ENCODE data around the gene TTLL9.
"Not testable (repeated sequence)": the region's sequence is repeated elsewhere in the genome, so short reads cannot be mapped to it uniquely, and the experiment has no call there.

Gene TTLL9

DNA sequence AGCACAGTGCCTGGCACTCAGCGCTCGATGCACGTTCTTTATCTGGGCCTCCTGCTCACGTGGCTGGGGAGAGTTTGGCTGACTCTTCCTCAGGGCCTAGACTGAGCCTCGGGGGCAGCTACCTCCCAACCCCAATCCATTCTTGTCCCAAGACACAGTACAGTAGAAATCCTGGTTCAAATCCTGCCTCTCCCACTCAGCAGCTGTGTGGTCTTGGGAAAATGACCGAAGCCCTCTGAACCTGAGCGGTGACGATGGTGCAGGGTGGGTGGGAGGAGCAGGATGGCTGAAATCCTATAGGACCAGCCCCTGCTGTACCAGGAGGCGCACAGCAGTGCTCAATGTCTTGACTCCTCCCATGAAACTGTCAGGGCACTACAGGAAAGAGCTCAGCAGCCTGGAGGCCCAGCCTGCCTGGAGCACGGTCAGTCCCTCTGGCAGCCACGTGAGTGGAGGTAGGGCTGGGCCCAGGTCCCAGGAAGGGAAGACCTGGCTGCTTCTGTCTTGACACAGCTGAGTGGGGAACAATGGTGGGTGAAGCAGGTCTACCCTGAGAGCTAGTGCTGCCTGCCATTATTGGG lies 49.9 kb downstream of the TTLL9 start:
- DNase-seq, result no peak

DNA sequence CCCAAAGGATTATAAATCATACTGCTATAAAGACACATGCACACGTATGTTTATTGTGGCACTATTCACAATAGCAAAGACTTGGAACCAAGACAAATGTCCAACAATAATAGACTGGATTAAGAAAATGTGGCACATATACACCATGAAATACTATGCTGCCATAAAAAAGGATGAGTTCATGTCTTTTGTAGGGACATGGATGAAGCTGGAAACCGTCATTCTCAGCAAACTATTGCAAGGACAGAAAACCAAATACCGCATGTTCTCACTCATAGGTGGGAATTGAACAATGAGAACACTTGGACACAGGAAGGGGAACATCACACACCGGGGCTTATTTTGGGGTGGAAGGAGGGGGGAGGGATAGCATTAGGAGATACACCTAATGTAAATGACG lies 51.0 kb downstream of the TTLL9 start:
- not testable (repeated sequence) for DNase-seq

DNA sequence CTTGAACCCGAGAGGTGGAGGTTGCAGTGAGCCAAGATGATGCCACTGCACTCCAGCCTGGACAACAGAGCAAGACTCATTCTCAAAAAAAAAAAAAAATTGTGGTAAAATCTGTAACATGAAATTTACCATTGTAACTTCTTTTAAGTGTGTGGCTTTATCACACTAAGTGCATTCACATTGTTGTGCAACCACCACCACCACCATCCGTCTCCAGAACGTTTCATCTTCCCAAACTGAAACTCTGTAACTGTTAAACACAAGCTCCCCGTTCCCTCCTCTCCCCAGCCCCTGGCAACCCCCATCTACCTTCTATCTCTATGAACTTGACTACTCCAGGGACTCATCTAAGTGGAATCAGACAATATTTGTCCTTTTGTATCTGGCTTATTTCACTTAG lies 51.7 kb downstream of the TTLL9 start:
- DNase-seq, result no peak

DNA sequence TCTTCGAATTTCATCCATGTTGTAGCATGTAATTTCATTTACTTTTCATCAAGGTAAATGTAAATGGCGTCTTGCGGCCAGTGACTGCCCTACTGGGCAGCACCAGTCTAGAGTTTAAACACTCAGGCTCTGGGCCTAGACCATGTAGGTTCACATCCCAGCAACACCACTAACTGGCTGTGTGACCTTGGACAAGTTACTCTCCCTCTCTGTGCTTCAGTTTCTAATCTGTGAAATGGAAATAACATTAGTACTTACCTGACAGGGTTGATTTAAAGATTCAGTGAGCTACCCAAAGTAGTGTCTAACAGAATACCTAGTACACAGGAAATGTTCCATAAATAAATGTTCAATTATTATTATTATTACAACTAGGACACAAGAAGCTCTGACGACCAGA lies 52.2 kb downstream of the TTLL9 start:
- DNase-seq, result no peak

DNA sequence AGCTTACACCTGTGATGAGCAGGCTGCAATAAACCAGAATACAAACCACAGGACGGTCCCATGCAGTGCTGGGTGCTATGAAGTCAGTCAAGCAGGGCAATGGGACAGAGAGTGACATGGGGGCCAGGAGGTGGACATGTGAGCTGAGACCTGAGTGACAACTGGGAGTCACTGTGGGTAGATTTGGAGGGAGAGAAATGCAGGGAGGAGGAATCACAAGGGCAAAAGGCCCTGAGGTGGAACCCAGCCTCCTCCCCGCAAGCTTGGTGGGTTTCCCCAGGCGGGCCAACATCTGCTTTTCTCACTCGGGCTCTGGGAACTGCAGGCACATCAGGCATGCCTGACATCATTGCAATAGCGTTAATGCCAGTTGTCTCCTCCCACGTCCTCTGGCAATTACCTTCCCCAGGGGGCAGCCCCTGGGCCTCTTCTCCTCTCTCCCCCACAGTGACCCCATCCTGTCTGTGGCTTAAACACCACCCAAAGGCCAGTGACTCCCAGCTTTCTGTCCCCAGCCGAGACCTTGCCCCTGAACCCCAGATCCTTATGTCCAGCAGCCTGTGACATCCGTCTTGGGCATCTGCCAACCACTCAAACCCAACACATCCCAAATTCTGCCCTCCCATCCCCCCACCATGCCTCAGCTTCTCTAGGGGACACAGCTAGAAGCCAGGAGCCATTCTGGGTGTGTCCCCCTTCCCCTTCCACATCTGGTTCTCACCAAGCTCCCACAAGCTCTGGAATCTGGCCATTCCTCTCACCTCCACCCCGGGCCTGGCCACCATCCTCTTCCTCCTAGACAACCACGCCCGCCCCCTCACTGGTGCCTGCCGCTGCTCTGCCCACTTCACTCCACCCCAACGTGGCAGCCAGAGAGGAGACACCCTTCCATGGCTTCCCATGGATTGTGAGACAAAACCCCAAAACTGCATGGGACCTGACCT lies 53.2 kb downstream of the TTLL9 start:
- no peak for DNase-seq

DNA sequence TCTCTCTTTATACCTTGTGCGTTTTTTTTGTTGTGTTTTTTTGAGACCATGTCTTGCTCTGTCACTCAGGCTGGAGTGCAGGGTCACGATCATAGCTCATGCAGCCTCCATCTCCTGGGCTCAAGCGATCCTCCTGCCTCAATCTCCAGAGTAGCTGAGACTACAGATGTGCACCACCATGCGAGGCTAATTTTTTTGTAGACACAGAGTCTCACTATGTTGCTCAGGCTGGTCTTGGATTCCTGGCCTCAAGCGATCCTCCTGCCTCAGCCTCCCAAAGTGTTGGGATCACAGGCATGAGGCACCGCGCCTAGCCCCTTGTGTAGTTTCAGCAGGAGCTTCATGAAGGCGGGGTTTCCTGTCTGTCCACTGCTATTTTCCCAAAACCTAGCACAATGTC lies 54.1 kb downstream of the TTLL9 start:
- no peak for DNase-seq

DNA sequence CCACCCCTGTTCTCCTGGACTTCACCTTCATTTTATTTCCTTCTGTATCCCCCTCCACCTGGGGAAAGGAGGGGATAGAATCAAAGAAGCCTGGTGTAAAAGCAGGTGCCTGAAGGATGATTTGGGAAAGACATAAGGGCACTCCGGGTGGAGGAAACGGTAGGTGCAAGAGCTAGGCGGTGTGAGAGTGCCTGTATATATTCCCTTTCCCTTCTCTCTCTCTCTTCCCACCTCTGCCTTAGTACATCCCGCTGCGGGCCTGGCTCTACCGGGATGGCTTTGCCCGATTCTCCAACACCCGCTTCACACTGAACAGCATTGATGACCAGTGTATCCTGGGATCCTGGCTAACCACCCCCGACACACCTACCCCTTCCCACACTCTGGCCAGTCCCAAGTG lies 55.2 kb downstream of the TTLL9 start:
- DNase-seq, result no peak

DNA sequence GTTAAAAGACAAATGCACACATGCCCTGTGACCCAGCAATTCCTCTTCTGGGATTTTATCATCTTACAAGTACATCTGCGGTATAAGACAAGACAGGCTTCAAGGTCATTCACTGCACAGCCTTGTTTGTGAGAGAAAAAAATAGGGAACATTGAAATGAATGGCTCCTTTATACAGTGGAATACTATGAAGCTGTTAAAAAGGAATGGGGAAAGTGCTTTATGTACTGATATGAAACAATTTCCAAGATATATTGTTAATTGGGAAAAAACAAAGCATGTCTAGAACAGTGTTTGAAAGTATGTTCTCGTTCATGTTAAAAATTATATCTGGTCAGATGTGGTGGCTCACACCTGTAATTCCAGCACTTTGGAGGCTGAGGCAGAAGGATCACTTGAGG lies 56.1 kb downstream of the TTLL9 start:
- DNase-seq, result no peak

DNA sequence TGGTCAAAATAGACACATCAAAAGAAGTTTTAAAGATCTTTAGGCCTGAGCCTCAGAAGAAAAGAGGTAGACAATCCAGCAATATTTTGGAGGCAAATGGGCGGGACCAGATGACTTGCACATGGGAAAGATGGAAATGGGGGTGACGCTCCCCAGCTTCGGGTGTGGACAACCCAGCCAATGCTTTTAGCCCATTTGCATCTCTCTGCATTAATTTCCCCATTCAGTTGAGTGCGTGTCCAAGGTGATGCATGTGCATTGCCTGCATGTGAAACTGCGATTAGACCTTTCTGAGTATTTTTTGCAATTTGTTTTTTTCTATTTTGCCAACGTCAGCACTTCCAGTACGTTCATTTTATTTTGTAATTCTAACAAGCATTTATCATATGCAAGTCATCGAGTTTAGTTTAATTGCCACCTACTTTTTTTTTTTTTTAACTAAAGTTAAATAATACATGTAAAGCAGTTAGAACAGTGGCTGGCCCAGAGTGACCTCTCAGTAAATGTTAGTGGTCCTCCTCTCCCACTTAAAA lies 57.3 kb downstream of the TTLL9 start:
- no peak for DNase-seq

DNA sequence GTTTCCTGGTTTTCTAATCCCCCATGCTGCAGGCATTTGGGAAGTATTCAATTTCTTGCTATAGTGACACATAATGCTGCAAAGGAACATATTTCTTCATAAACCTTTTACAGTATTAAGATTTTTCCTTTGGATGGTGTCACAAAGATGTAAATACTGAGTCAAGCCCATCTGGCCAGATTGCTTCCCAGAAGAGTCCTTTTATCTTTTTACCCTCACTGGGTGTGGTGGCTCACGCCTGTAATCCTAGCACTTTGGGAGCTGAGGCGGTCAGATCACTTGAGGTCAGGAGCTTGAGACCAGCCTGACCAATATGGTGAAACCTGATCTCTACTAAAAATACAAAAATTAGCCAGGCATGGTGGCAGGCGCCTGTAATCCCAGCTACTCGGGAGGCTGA lies 59.2 kb downstream of the TTLL9 start:
- not testable (repeated sequence) for DNase-seq

DNA sequence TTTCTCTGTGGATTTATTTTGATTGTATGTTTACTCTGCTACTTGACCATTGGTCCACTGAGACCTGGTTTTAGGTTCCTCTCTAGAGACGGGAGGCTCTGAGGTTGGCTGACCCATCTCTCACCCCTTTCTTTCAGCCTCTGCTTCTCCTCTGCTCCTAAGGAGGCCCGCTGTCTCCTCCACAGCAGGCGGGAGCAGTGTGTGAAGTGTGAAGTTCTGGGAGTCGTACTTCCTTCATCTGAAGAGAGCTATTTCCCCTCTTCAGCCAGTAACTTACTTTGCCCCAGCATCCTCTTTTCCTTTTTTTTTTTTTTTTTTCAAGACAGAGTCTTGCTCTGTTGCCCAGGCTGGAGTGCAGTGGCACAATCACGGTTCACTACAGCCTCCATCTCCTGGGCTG lies 60.3 kb downstream of the TTLL9 start:
- no peak for DNase-seq

DNA sequence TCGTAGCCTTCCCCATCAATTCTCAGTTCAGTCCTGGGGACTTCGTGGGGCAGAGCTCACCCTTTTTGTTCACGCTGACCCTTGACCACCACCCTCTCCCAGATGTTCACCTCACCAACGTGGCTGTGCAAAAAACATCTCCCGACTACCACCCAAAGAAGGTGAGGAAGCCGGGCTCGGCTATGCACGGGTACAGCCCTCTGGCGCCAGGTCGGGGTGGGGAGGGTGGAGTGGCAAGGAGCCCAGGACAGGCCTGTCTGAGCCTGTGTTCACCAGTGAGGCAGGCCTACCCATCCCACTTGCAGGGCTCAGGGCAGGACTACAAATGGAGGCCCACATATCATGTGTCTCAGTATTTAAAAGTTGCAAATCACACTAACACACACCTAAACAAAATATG lies 63.3 kb downstream of the TTLL9 start:
- no peak for DNase-seq

DNA sequence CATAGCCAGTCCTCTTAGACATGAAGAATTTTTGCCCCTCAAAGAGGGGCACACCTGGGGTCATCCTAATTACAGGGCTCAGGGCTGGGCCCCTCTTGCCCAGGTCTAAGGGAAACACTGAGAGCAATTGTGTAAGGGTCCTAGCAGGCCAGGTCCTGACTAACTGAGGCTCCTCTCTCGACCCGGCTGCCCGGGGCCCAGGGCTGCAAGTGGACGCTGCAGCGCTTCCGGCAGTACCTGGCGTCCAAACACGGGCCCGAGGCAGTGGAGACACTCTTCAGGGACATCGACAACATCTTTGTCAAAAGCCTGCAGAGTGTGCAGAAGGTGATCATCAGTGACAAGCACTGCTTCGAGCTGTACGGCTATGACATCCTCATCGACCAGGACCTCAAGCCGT lies 64.1 kb downstream of the TTLL9 start:
- DNase-seq, result no peak

DNA sequence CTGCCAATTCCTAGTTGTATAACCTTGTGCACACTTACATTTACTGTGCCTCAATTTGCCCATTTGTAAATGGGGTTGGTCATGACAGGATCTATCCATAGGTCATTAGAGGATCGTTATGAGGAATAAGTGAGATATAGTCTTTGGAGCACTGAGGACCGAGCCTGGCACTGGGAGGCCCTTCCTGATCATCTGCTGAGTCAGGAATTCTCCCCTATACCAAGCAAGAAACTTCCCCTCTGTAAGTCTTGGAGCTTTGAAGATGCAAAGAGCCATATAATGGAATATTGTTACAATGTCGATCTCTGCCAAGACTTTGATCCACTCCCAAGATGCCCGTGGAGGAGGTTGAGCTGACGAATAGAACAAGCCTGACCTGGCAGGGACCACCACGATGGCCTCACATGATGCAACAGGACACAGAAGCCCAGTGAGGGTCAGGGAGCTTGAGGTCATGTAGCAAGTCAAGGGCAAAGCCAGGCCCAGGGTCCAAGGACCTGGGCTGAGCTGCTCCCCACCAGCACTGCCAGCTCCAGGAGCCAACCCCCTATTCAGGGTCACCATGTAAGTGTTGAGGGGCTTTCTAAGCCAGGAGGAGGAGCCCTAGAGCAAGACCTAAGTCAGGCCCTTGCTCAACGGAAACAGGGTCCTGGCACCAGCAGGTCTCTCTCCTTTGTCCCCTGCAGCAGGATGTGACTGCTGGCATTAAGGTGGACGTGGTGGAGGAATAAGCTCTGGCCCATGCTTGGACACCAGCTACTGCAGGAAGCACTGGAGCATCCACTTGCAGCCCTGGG lies 64.7 kb downstream of the TTLL9 start:
- DNase-seq, result no peak

DNA sequence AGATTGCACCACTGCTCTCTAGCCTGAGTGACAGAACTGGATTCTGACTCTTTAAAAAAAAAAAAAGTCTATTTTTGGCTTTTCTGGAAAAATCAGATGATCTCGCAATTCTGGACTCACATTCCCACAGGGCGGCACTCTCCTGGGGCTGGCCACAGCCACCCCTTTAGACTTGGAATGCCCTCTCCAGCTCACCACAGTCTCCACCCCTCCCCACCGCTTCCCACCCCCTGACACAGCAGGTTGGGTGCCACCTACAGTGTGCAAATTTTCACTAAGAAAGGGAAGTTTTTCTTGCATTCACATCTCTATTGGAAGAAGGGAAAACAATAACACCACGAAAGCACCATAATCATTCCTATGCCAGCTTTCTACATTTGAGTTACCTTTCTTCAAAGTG lies 66.0 kb downstream of the TTLL9 start:
- no peak for DNase-seq

DNA sequence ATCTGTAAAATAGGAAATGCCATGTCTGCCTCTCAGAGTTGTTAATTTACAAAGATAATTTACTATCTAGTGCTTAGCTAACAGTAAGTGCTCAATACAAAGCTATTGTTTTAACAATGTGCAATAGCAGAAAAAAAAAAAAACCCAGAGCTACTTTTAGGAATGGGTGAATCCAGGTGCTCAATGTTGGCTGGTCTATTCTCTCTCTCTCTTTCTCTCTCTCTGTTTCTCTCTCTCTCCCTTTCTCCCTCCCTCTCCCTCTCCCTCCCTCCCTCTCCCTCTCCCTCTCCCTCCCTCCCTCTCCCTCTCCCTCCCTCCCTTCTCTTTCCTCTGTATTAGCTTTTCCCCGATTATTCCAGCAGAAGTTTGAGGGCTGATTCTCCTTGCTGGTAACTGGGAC lies 67.4 kb downstream of the TTLL9 start:
- DNase-seq, result no peak

DNA sequence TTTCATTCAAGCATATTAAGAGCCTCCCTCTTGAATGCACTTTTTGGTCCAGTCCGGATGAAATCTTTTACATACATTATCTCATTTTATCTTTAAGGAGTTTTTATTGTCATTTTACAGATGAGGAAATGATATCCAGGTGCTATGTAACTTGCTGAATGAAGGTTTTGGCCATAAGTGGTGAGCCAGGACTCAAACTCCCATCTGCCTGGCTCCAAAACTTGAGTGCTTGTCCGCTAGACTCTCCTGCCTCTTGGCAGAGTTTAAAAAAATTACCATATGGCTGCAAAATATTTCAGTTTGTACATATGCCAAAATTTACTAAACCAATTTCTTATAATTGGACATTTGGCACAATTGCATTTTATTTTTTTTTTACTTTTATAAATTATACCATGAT lies 69.2 kb downstream of the TTLL9 start:
- no peak for DNase-seq

DNA sequence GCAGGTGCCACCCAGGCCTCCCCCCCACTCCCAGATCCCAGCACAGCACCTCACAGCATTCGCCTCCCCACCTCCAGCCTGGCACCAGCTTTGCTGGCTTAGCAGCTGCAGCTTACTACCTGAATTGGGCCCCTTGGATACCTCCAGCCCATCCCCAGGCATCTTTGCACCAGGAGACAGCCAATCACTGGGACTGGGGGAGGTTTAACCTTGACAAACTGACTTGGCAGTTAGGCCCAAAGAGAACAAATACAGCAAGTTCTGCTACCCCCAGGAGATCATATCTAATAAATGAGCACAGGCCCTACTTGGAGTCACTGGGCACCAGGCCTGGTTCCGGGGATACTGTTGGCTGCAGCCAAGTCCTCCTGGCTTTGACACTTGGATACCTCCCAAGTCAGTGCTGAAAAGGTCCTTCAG lies 72.6 kb downstream of the TTLL9 start:
- no peak for DNase-seq

DNA sequence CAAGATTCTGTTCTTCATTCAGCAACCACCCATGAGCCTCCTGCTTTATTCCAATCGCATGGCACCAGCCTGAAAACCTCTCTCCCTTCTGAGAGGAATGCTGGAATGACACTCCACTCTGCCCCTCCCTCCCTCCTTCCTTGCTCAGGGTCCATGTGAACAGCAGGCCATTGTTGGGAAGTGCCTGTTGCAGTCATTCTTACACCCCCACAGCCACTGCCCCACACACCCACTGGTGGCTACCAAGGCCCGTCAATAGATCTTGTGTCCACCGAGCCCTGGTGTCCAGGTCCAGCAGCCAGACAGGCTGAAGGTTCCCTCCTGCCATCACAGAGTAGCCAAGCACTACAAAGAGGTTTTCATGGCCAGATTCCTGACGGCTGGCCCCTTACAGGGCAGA lies 74.9 kb downstream of the TTLL9 start:
- DNase-seq, result no peak

DNA sequence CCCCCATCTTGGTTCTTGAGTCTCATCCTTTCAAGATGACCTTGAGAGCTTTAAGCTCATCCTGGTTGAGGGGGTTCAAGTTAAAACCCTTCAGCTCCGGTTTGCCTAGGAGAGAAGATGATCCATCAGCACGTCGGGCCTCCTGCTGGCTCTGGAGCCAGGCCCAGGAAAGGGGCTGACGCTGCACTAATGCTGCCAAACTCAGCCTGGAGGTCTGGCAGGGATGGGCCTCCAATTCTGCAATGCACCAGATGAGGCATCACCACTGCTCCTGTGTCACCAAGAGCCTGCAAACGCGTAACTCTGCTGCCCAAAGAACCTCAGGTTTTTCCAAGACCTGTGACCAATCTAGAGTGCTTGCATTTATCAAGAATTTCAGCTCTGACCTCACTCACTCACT lies 75.4 kb downstream of the TTLL9 start:
- no peak for DNase-seq

DNA sequence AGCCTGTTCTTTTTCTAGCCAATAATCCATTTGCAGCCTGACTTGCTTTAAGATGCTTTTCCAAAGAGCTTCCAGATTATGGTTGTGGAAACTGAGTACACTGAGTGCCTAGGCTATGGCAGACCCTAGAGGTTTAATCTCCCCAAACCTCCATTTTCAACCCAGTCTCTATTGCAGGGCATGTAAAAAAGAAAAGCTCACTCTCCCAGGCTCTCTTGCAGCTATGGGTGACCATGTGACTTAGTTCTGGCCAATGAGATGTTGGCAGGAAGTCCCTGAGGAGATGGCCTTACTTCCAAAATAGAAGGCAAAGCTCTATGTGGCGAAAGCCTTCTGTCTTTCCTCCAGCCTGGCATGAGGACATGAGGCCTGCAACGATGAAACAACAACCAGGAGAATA lies 77.6 kb downstream of the TTLL9 start:
- no peak for DNase-seq

DNA sequence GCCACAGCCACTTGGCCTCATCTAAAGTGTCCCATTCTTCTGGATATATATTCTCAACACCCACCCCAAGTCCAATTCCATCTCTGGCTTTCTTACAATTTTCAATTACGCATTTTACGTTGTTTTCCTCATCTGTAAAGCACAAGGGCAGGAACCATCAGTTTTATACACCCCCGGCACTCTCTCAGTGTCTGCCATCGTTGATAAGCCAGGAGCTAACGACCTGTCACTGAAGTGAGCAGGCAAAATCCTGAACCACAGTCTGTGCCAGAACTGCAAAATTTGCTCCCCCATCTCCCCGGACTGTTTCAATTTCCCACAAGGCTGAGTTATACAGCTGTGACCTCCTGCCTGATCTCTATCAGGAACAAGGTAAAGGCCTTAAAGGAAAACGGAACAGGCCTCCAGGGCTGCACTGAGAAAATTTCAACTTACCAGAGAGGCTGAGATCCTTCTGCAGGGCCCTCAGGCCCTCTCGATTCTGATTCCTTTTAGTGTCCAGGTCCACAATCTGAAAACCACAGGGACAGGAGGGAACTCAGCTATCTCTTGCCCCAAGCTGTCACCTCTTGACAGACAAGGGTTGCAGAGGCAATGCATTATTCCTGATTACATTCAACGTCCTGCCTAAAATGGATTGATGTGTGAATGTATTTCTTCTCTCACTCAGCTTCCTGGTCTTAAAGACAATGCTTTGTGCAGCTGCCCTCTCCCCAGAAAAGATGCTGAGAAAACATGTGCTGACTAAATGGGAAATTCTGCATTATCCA lies 79.6 kb downstream of the TTLL9 start:
- no peak for DNase-seq

DNA sequence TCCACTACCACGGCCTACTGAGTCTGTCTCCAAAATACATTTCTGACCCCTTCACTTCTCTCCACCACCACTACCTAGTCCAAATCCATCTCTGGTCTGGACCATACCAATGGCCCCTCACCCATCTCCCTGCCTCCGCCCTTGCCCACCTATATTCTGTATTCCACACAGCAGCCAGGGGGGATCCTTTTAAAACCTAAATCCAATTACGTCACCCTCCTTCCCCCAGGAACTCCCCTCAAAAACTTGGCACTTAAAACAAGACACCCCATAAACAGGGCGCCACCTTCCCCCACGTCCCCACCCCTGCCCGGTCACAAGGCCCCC lies 80.7 kb downstream of the TTLL9 start:
- no peak for DNase-seq

All from NCI-H2081 treated with DMSO at 0.1 percent for 48 hours (cell line).